Ishikawa (cell line): ENCODE results near the gene SLC9A2.

Experiments used
- CEBPB ChIP-seq: IDR thresholded peaks from 2 replicates; pipeline ENCODE4 v1.6.1; 2012
- CREB1 ChIP-seq: IDR thresholded peaks from 2 replicates; pipeline ENCODE4 v1.6.1; 2012; ENCODE audit warnings: low read depth
- EGR1 ChIP-seq: IDR thresholded peaks from 2 replicates; pipeline ENCODE4 v1.6.1; 2012
- EP300 ChIP-seq: IDR thresholded peaks from 2 replicates; pipeline ENCODE4 v1.6.1; 2012; ENCODE audit warnings: borderline replicate concordance
- FOXM1 ChIP-seq: IDR thresholded peaks from 2 replicates; pipeline ENCODE4 v1.6.1; 2012; ENCODE audit warnings: low read depth, borderline replicate concordance
- NFIC ChIP-seq: IDR thresholded peaks from 2 replicates; pipeline ENCODE4 v1.6.1; 2012
- RAD21 ChIP-seq: IDR thresholded peaks from 2 replicates; pipeline ENCODE4 v1.6.1; 2012; ENCODE audit warnings: low read depth
- TAF1 ChIP-seq: IDR thresholded peaks from 2 replicates; pipeline ENCODE4 v1.6.1; 2012; ENCODE audit warnings: low read depth, mild to moderate bottlenecking
- TCF12 ChIP-seq: IDR thresholded peaks from 2 replicates; pipeline ENCODE4 v1.6.1; 2012; ENCODE audit warnings: low read depth
- TEAD4 ChIP-seq: IDR thresholded peaks from 2 replicates; pipeline ENCODE4 v1.6.1; 2012
- USF1 ChIP-seq: IDR thresholded peaks from 2 replicates; pipeline ENCODE4 v1.6.1; 2012
- YY1 ChIP-seq: IDR thresholded peaks from 2 replicates; pipeline ENCODE4 v1.6.1; 2012; ENCODE audit warnings: low read depth
- ZBTB7A ChIP-seq: IDR thresholded peaks from 2 replicates; pipeline ENCODE4 v1.6.1; 2012; ENCODE audit warnings: low read depth
- TF ChIP-seq, protein P1 (sequence below): IDR thresholded peaks from 2 replicates; pipeline ENCODE4 v1.6.1; 2012
- TF ChIP-seq, protein P2 (sequence below): IDR thresholded peaks from 2 replicates; pipeline ENCODE4 v1.6.1; 2012; ENCODE audit warnings: low read depth, mild to moderate bottlenecking

Gene SLC9A2

DNA sequence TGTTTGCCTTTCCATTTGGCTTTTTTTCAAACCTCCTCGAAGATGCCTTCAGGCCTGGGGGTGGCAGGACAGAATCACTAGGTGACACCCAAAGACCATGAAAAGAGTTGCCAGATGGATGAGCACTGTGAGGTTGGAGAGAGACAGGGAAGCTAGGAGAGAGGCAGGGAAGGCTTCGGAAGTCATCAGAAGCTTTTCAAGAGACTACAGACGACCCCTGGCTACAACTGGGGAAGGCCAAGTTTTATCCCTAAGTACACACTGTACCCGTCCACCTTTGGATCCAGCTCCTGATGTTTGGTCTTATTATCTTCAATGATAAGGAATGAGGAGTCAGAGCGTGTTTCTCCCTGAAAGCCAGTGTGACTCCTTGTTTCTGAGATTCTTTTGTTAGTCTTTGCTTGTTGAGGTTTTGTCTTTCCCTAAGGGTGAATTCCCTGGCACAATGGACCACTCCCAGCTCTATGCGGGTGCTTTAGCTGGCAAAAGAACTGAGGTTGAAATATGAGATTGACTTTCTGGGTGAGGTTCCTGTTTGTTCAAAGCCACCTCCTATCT, 33.4 kb upstream of the SLC9A2 start:
- no peak for TF ChIP-seq ZBTB7A

DNA sequence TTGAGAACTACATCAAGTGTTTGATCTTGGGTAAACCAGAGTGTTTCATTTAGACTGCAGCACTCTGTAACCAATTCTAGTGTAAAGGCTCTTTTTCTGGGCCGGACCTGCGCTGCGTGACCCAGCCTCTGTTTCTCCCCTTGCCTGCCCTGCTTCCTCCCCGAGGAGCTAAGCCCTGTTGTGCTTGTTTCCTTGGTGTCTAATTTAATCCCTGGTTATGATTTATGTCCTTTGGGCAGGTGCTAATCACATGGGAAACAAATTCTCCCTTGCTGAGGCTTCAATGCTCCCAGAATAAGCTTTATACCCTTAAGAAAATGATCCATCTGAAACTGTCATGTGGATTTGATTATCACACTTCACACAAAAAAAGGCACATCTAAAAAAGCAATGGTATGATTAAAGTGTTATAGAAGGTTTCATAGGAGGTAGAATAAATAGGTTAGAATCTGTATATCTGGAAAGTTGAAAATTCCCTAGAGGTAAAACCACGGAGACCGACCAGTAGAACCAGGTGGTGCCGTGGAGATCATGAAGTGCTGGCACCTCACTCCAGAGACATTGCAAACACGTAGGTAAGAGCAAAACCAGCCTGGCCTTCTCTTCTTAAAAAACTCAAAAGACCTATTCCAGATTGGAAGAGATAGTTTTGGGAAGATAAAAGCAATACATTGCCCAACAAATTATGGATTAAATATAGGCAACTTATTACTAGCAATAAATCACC, 31.0 kb upstream of the SLC9A2 start:
- TF ChIP-seq NFIC (no peak), TEAD4 (no peak), EP300 (no peak), YY1 (no peak)
- TF ChIP-seq, protein P1, sequence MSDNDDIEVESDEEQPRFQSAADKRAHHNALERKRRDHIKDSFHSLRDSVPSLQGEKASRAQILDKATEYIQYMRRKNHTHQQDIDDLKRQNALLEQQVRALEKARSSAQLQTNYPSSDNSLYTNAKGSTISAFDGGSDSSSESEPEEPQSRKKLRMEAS: no peak

DNA sequence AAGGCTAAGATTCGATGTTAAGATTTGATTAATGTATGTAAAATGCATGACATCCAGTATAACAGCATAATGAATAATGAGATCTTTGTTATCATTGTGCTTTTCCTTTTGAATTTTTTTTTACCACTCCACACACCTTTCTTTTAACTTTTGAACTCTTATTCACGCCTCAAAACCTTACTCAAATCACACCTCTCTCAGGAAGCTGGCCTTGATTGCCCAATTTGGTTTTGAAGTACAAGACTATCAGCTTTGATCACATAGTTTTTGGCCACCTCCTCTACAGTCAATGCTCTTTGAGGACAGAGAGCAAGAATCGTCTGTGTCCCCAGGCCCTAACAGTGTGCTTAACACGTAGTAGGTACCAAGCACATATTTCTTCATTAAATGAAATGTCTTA, 29.9 kb upstream of the SLC9A2 start:
- TF ChIP-seq USF1: no peak
- TF ChIP-seq, protein P2, sequence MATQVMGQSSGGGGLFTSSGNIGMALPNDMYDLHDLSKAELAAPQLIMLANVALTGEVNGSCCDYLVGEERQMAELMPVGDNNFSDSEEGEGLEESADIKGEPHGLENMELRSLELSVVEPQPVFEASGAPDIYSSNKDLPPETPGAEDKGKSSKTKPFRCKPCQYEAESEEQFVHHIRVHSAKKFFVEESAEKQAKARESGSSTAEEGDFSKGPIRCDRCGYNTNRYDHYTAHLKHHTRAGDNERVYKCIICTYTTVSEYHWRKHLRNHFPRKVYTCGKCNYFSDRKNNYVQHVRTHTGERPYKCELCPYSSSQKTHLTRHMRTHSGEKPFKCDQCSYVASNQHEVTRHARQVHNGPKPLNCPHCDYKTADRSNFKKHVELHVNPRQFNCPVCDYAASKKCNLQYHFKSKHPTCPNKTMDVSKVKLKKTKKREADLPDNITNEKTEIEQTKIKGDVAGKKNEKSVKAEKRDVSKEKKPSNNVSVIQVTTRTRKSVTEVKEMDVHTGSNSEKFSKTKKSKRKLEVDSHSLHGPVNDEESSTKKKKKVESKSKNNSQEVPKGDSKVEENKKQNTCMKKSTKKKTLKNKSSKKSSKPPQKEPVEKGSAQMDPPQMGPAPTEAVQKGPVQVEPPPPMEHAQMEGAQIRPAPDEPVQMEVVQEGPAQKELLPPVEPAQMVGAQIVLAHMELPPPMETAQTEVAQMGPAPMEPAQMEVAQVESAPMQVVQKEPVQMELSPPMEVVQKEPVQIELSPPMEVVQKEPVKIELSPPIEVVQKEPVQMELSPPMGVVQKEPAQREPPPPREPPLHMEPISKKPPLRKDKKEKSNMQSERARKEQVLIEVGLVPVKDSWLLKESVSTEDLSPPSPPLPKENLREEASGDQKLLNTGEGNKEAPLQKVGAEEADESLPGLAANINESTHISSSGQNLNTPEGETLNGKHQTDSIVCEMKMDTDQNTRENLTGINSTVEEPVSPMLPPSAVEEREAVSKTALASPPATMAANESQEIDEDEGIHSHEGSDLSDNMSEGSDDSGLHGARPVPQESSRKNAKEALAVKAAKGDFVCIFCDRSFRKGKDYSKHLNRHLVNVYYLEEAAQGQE: no peak
- no peak for TF ChIP-seq EP300
- TF ChIP-seq CREB1: no peak
- no peak for TF ChIP-seq TCF12
- TF ChIP-seq CEBPB: no peak
- no peak for TF ChIP-seq FOXM1
- TF ChIP-seq YY1: no peak
- no peak for TF ChIP-seq EGR1
- TF ChIP-seq, protein P1: no peak

- TF ChIP-seq YY1: no peak
- no peak for TF ChIP-seq RAD21
- TF ChIP-seq USF1: no peak
- no peak for TF ChIP-seq TAF1
- TF ChIP-seq, protein P2: no peak
- no peak for TF ChIP-seq CEBPB
- TF ChIP-seq TCF12: no peak
- TF ChIP-seq ZBTB7A: no peak
- TF ChIP-seq EGR1: no peak
- no peak for TF ChIP-seq TEAD4
- TF ChIP-seq EP300: no peak
- no peak for TF ChIP-seq NFIC
- TF ChIP-seq CREB1: no peak
- TF ChIP-seq FOXM1: no peak
- TF ChIP-seq, protein P1: no peak
Observed at GRCh38 chr2:102591491-102592045, 27.8 kb upstream of the SLC9A2 start.

GRCh38 chr2:102592601-102593000, 26.8 kb upstream of the SLC9A2 start:
- TF ChIP-seq RAD21: peak; percentile 79
- TF ChIP-seq ZBTB7A: no peak

- TF ChIP-seq ZBTB7A: no peak
- no peak for TF ChIP-seq FOXM1
- TF ChIP-seq TAF1: no peak
- TF ChIP-seq USF1: no peak
- TF ChIP-seq TEAD4: no peak
- TF ChIP-seq NFIC: no peak
- TF ChIP-seq TCF12: no peak
- TF ChIP-seq, protein P2: no peak
- no peak for TF ChIP-seq CEBPB
- no peak for TF ChIP-seq EGR1
- TF ChIP-seq YY1: no peak
- no peak for TF ChIP-seq RAD21
- no peak for TF ChIP-seq CREB1
- TF ChIP-seq, protein P1: no peak
- TF ChIP-seq EP300: no peak
Observed at GRCh38 chr2:102593516-102593915, 25.8 kb upstream of the SLC9A2 start.
